DOHH2 (cell line): ENCODE data around the gene CLIC5.

Experiments
- H3F3A ChIP-seq: fragments of 200-600 bp; sonication (generic), shearing (Covaris generic); 2 replicates; pipeline ENCODE4 v1.6.0; 2016; ENCODE audit warnings: antibody characterized with exemption, mild to moderate bottlenecking; ENCODE audit not compliant: control insufficient read depth, insufficient read depth
- H3K27ac ChIP-seq: fragments of 200-600 bp; sonication (generic); 2 replicates; pipeline ENCODE4 v1.5.1; 2014; ENCODE audit warnings: low read depth, mild to moderate bottlenecking, low read length, moderate library complexity
- H3K27me3 ChIP-seq: fragments of 200-600 bp; sonication (generic); 2 replicates; pipeline ENCODE4 v1.6.1; 2014; ENCODE audit warnings: mild to moderate bottlenecking, low read length, mixed read lengths; ENCODE audit not compliant: control insufficient read depth
- H3K36me3 ChIP-seq: fragments of 200-600 bp; sonication (generic); 2 replicates; pipeline ENCODE4 v1.6.1; 2014; ENCODE audit warnings: mild to moderate bottlenecking, low read length, moderate library complexity, mixed read lengths; ENCODE audit not compliant: control insufficient read depth
- H3K4me1 ChIP-seq: fragments of 200-600 bp; sonication (generic); 2 replicates; pipeline ENCODE4 v1.6.1; 2014; ENCODE audit warnings: mild to moderate bottlenecking, low read length, mixed read lengths; ENCODE audit not compliant: control insufficient read depth
- H3K4me2 ChIP-seq: fragments of 200-600 bp; sonication (generic); 2 replicates; pipeline ENCODE4 v1.6.0; 2014; ENCODE audit warnings: mild to moderate bottlenecking, low read length, moderate library complexity
- H3K4me3 ChIP-seq: fragments of 200-600 bp; sonication (generic); 2 replicates; pipeline ENCODE4 v1.5.1; 2014; ENCODE audit warnings: mild to moderate bottlenecking, low read length, mixed read lengths
- H3K79me2 ChIP-seq: fragments of 200-600 bp; sonication (generic); 2 replicates; pipeline ENCODE4 v1.6.1; 2014; ENCODE audit warnings: mild to moderate bottlenecking, low read length, mixed read lengths; ENCODE audit not compliant: control insufficient read depth
- H3K9me2 ChIP-seq: fragments of 200-600 bp; sonication (generic); replicated peaks from 2 replicates; pipeline ENCODE4 v1.6.1; 2014; ENCODE audit warnings: mild to moderate bottlenecking, low read length, mixed read lengths; ENCODE audit not compliant: control insufficient read depth
- H3K9me3 ChIP-seq: fragments of 200-600 bp; sonication (generic); 2 replicates; pipeline ENCODE4 v1.6.1; 2014; ENCODE audit warnings: antibody characterized with exemption, low read length, mixed read lengths; ENCODE audit not compliant: control insufficient read depth, insufficient read depth
- H4K20me1 ChIP-seq: fragments of 200-600 bp; sonication (generic); 2 replicates; pipeline ENCODE4 v1.6.0; 2014; ENCODE audit warnings: low read depth, mild to moderate bottlenecking, antibody characterized with exemption, low read length, moderate library complexity; ENCODE audit not compliant: control insufficient read depth, insufficient read depth
- EZH2phosphoT487 ChIP-seq: fragments of 200-600 bp; sonication (generic); IDR thresholded peaks from 2 replicates; pipeline ENCODE4 v1.6.1; 2017; ENCODE audit warnings: borderline replicate concordance, mild to moderate bottlenecking, antibody characterized with exemption, low read length, moderate library complexity, mixed read lengths
- TF ChIP-seq, protein P1 (sequence below): fragments of 200-600 bp; sonication (generic); IDR thresholded peaks from one replicate; pipeline ENCODE4 v1.5.1; 2014; ENCODE audit warnings: antibody characterized with exemption, mild to moderate bottlenecking, low read depth, low read length; ENCODE audit not compliant: poor library complexity, severe bottlenecking

CLIC5 gene

DNA sequence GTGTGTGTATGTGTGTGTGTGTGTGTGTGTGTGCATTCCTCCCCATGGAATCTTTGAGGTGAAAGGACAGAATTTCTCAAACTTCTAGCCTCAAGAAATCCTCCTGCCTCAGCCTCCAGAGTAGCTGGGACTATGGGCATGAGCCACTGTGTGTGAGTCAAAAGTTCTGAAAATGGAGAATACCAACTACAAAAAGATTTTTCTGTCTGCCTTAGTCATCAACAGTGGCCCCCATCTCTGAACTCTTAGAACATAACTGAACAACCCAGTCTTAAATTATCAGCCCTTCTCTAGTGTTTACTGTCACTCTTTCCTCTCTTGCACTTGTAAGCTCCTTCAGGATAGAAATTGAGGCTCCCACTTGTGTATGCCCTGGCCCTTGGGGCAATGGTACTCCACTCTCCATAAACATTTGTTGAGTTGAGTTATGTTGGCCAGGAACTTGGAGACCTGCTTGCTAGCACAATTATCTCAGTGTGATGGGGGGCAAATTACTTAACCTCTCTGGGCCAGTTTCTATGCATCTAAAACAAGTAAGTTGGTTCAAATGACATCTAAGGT, 35.3 kb upstream of the CLIC5 start:
- Histone ChIP-seq H3K4me3 (no peak overlapping the region), H3K9me3 (no peaks in the 10 kb centered on the region), H3K9me2 (no peaks in the 10 kb centered on the region), H3F3A (no peaks in the 10 kb centered on the region), H3K27me3 (peaks cover 11% of the 10 kb centered on the region), H3K36me3 (no peaks in the 10 kb centered on the region), H3K79me2 (no peaks in the 10 kb centered on the region), H3K27ac (no peak overlapping the region), H4K20me1 (no peaks in the 10 kb centered on the region), H3K4me1 (no peaks in the 10 kb centered on the region), H3K4me2 (no peak overlapping the region)
- TF ChIP-seq, protein P1, sequence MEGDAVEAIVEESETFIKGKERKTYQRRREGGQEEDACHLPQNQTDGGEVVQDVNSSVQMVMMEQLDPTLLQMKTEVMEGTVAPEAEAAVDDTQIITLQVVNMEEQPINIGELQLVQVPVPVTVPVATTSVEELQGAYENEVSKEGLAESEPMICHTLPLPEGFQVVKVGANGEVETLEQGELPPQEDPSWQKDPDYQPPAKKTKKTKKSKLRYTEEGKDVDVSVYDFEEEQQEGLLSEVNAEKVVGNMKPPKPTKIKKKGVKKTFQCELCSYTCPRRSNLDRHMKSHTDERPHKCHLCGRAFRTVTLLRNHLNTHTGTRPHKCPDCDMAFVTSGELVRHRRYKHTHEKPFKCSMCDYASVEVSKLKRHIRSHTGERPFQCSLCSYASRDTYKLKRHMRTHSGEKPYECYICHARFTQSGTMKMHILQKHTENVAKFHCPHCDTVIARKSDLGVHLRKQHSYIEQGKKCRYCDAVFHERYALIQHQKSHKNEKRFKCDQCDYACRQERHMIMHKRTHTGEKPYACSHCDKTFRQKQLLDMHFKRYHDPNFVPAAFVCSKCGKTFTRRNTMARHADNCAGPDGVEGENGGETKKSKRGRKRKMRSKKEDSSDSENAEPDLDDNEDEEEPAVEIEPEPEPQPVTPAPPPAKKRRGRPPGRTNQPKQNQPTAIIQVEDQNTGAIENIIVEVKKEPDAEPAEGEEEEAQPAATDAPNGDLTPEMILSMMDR: no peak
- TF ChIP-seq EZH2phosphoT487: no peak

DNA sequence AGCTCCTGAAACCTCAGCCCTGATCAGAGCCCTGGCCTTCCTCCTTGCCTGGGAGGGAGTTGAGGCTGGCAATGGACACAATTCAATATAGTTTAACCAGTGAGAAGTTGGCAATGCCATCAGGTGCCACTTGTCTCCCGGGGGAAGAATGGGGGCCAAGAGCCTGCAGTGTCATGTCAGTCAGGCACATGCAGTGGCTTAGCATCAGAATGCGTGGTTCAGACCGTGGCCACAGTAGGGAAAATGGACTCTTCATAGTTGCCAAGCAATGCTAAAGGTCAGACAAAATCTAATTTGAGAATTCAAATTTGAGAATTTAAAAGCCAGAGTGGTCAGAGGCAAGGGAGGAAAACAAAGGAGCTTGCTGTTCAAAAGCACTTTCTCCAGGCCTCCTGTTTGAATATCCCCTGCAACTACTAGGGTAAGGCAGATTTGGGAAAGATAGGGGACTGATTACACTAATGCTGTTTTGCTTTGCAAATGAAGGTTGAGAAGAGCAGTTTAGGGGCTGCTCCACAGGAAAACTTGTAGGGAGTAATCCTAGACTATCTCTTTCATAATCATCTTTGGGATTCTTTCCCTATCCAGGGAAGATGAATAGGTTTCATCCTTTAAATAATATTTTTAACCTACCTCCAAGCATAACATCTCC, 33.1 kb upstream of the CLIC5 start:
- Histone ChIP-seq H3F3A (no peaks in the 10 kb centered on the region), H3K4me1 (no peaks in the 10 kb centered on the region), H3K4me3 (no peak overlapping the region), H3K4me2 (no peak overlapping the region), H3K9me2 (no peaks in the 10 kb centered on the region), H3K36me3 (no peaks in the 10 kb centered on the region), H3K27ac (no peak overlapping the region), H3K27me3 (peaks cover 12% of the 10 kb centered on the region), H3K9me3 (no peaks in the 10 kb centered on the region), H4K20me1 (no peaks in the 10 kb centered on the region), H3K79me2 (no peaks in the 10 kb centered on the region)
- TF ChIP-seq, protein P1: no peak
- TF ChIP-seq EZH2phosphoT487: no peak

DNA sequence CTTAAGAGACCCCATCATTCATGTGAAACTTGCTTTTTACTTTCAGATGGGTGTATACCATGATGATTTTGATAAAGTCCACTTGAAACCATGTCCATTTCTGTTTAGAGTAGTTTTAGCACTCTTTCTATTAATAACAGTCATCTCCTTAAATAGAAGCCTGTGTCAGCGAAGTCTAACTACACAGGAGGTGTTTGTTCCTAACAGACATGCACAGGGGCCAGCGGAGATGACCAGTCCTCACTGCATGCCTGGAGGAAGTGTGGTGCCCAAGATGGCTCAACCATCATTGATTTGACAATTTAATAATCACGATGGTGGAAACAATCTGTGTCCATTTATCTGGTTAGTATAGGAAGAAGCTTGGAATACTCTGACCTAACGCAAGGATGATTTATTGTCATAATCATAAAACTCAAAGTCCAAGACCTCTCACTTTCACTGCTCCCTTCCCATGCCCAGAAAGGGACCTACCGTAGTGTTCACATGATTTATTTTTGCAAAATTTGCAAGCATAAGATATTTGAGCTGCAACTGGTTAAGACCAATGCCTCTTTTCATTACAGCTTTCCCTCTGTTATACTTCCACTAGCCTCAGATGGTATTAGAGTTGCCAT, 31.0 kb upstream of the CLIC5 start:
- H3K79me2 ChIP-seq: no peaks in the 10 kb centered on the region
- H4K20me1 ChIP-seq: no peaks in the 10 kb centered on the region
- H3K36me3 ChIP-seq: no peaks in the 10 kb centered on the region
- H3K9me3 ChIP-seq: no peaks in the 10 kb centered on the region
- no peaks in the 10 kb centered on the region for H3F3A ChIP-seq
- H3K4me1 ChIP-seq: no peaks in the 10 kb centered on the region
- TF ChIP-seq, protein P1: no peak
- TF ChIP-seq EZH2phosphoT487: no peak
- H3K9me2 ChIP-seq: no peaks in the 10 kb centered on the region
- H3K4me3 ChIP-seq: no peak overlapping the region
- H3K27me3 ChIP-seq: peaks cover 6% of the 10 kb centered on the region; the same call in 1 of the 2 replicates
- H3K27ac ChIP-seq: no peak overlapping the region
- H3K4me2 ChIP-seq: no peak overlapping the region
